Thoracic aorta (tissue), 2 donors: Measurements from ENCODE around the gene ALKBH8. TPM values are rescaled to one million over a fixed set of nuclear protein-coding genes. Genes with fewer than 3 reads are reported as not detected.
A peak's percentile ranks its signal among the peaks of the same experiment; 100 is the strongest.

Experiments used
- ATAC-seq: fragments of 150-250 bp; one replicate; pipeline ENCODE4 v1.8.0; 2017; ENCODE audit warnings: low read depth; ENCODE audit not compliant: insufficient number of reproducible peaks, low FRiP score
- DNase-seq: peaks from one replicate; pipeline ENCODE4 v3.0.0-alpha.2; 2020; ENCODE audit warnings: low spot score
- H3K27ac ChIP-seq, 2 donors: fragments of 200-600 bp; sonication (generic); 1 replicate in 1 of 2; 2 replicates in 1 of 2; pipeline ENCODE4 v1.5.1; 2016; ENCODE audit warnings: mild to moderate bottlenecking in 2 of 2, moderate library complexity in 2 of 2
- H3K27me3 ChIP-seq: fragments of 200-600 bp; sonication (generic); replicated peaks from 2 replicates; pipeline ENCODE4 v1.6.0; 2016; ENCODE audit warnings: mild to moderate bottlenecking; ENCODE audit not compliant: insufficient read depth
- H3K36me3 ChIP-seq: fragments of 200-600 bp; sonication (generic); one replicate; pipeline ENCODE4 v1.5.1; 2016
- H3K4me1 ChIP-seq, 2 donors: fragments of 200-600 bp; sonication (generic); 1 replicate in 1 of 2; 2 replicates in 1 of 2; pipeline versions ENCODE4 v1.5.1 to v1.6.0; 2016; ENCODE audit warnings: low read depth in 2 of 2, mild to moderate bottlenecking in 1 of 2; ENCODE audit not compliant: control insufficient read depth in 1 of 2
- H3K4me3 ChIP-seq: fragments of 200-600 bp; sonication (generic); 2 replicates; pipeline ENCODE4 v1.5.1; 2016; ENCODE audit warnings: mild to moderate bottlenecking
- H3K9me3 ChIP-seq: fragments of 200-600 bp; sonication (generic); 2 replicates; pipeline ENCODE4 v1.5.1; 2016
- total RNA-seq, 2 donors: library from RNA; depleted of rRNA; stranded (reverse); fragments of >200 nt; gene quantifications; one replicate each; pipeline versions ENCODE4 v1.1.0 to v1.2.3, GENCODE V29; 2016
- TF ChIP-seq, protein P1 (sequence below): fragments of 200-600 bp; sonication (generic); IDR thresholded peaks from one replicate; pipeline ENCODE4 v1.5.1; 2019; ENCODE audit warnings: antibody characterized with exemption

Gene ALKBH8
- total RNA-seq, 2 donors from 2014 or later = 10.6 to 16.8 TPM

DNA sequence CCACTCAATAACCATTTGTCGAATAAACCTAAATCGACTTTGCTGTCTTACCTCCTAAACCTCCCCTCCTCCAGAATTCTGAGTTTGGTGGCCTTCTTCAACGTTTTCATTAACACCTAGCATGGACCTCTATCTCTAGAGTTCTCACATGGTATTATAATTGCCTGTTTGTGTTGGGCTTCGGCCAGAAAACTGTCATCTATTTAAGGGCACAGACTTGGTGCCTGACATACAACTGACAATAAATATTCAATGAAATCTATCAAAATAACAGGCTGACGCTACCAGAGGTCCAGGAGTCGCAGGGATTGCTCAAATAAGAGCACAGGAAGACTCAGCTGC is 687 bp downstream of the ALKBH8 start:
- ATAC-seq = no peak
- no peaks in the 10 kb centered on the region for H3K36me3 ChIP-seq
- no peaks in the 10 kb centered on the region for H3K27me3 ChIP-seq
- TF ChIP-seq, protein P1, sequence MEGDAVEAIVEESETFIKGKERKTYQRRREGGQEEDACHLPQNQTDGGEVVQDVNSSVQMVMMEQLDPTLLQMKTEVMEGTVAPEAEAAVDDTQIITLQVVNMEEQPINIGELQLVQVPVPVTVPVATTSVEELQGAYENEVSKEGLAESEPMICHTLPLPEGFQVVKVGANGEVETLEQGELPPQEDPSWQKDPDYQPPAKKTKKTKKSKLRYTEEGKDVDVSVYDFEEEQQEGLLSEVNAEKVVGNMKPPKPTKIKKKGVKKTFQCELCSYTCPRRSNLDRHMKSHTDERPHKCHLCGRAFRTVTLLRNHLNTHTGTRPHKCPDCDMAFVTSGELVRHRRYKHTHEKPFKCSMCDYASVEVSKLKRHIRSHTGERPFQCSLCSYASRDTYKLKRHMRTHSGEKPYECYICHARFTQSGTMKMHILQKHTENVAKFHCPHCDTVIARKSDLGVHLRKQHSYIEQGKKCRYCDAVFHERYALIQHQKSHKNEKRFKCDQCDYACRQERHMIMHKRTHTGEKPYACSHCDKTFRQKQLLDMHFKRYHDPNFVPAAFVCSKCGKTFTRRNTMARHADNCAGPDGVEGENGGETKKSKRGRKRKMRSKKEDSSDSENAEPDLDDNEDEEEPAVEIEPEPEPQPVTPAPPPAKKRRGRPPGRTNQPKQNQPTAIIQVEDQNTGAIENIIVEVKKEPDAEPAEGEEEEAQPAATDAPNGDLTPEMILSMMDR = no peak
- peak overlapping the region; percentile 65 to 70 for H3K27ac ChIP-seq
- H3K4me1 ChIP-seq = peaks cover 9 to 21% of the 10 kb centered on the region in 2 donors
- H3K9me3 ChIP-seq = no peaks in the 10 kb centered on the region
- H3K4me3 ChIP-seq = peak overlapping the region; percentile 88
- DNase-seq = no peak

DNA sequence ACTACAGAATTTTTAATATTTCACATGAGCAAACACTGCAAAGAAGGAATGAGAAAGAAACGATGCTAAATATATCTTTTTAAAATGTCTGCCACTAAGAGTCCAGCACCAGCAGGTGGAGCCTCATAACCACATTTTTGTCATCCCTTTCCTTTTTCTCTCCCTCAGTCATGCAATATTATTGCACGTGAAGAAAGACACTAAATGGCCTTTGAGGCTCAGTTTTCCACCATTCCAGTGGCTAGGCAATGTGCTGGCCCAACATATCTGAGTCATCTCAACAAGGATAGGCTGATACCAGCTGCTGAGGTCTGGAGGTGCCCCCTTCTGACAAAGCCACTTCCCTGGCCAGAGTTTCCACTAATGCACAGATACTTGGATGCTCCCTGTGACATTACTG is 1.8 kb downstream of the ALKBH8 start:
- Histone ChIP-seq H3K36me3 (no peaks in the 10 kb centered on the region), H3K4me3 (peak overlapping the region; percentile 5), H3K4me1 (peaks cover 9 to 21% of the 10 kb centered on the region in 2 donors), H3K27me3 (no peaks in the 10 kb centered on the region), H3K27ac (peak overlapping the region in 1 of 2 donors; percentile 51), H3K9me3 (no peaks in the 10 kb centered on the region)
- TF ChIP-seq, protein P1 = peak; percentile 62
- ATAC-seq (peak; percentile 62), DNase-seq (no peak)

DNA sequence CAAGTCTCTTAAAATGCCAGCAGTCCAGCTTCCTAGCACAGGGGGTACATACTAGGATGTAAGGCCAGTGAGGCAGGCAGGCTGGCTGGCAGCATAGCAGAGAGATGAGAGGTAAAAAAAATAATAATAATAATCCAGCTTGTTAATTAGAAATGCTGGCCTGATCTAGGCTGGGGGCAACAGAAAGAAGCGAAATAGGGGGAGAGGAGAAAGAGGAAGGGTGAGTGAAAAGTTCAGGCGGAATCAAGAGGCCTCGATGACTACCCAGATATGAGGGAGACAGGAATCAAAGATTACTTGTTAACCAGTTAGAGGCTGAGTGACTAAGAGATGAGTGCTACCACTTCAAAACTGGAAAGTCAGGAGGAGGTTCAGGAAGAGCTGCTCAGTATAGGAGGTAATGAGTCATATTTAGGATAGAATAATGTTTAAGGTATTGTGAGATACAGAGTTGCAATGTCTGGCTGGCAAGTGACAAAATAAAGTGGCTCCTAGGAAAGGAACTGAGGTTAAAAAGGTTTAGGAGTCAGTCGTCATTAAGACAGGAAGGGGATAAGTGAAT is 2.8 kb downstream of the ALKBH8 start:
- H3K36me3 ChIP-seq = no peaks in the 10 kb centered on the region
- DNase-seq (no peak), ATAC-seq (no peak)
- peaks cover 9 to 21% of the 10 kb centered on the region in 2 donors for H3K4me1 ChIP-seq
- no peak overlapping the region for H3K4me3 ChIP-seq
- TF ChIP-seq, protein P1 = no peak
- H3K9me3 ChIP-seq = no peaks in the 10 kb centered on the region
- H3K27ac ChIP-seq = no peak overlapping the region
- no peaks in the 10 kb centered on the region for H3K27me3 ChIP-seq

DNA sequence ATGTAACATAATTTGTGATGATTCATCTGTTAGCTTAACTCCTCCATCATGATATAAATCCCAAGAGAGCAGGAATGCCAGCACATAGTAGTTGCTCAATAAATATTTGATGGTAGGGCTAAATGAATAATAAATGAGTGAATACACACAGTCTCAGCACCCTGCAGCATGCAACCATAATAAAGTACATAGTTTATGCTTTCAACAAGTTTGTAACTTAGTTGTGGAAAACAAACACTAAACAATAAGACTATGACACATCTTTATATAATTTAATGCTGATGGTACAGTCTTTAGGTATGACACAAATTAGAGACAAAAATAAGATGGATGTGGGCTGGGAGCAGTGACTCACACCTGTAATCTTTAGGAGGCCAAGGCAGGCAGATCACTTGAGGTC is 3.8 kb downstream of the ALKBH8 start:
- DNase-seq (no peak), ATAC-seq (no peak)
- Histone ChIP-seq H3K9me3 (no peaks in the 10 kb centered on the region), H3K27ac (no peak overlapping the region), H3K4me1 (peaks cover 9 to 21% of the 10 kb centered on the region in 2 donors), H3K4me3 (no peak overlapping the region), H3K36me3 (no peaks in the 10 kb centered on the region), H3K27me3 (no peaks in the 10 kb centered on the region)
- TF ChIP-seq, protein P1 = no peak

DNA sequence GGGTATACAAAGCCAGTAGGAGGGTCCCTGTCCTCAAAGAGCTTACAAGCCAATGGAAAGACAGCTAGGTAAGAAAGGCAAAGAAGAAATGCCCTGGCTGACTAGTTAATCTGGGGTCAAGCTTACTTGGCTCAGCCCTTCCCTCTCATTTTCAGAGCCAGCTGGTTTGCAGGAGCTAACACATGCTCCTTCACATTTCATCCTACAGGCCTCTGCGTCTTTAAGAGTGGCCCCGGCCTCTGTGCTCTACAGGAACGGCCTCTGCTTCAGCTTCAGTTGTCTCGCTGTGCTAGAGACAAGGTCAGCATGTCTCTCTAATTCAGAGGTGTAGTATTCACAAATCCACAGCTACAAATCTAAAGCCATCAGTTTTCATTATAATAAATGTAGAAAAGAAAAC is 15.2 kb downstream of the ALKBH8 start:
- DNase-seq = no peak
- Histone ChIP-seq H3K4me3 (no peak overlapping the region), H3K27me3 (no peaks in the 10 kb centered on the region), H3K36me3 (peaks cover 25% of the 10 kb centered on the region), H3K27ac (no peak overlapping the region), H3K9me3 (no peaks in the 10 kb centered on the region), H3K4me1 (no peaks in the 10 kb centered on the region)
- no peak for ATAC-seq
- TF ChIP-seq, protein P1 = no peak
